Loucy (cell line): ENCODE measurements around the gene LRP1-AS.

Experiments
- H2AFZ ChIP-seq: fragments of 200-600 bp; sonication (generic); 2 replicates; pipeline ENCODE4 v1.6.0; 2016; ENCODE audit warnings: antibody characterized with exemption, mild to moderate bottlenecking, low read length, moderate library complexity
- H3F3A ChIP-seq: fragments of 200-600 bp; 2 replicates; pipeline ENCODE4 v1.6.0; 2016; ENCODE audit warnings: antibody characterized with exemption, low read depth, mild to moderate bottlenecking
- H3K27me3 ChIP-seq: fragments of 200-600 bp; sonication (generic); 2 replicates; pipeline ENCODE4 v1.6.1; 2014; ENCODE audit warnings: low read length, mild to moderate bottlenecking; ENCODE audit not compliant: insufficient read depth, poor library complexity, severe bottlenecking
- H3K36me3 ChIP-seq: fragments of 200-600 bp; sonication (generic); 2 replicates; pipeline ENCODE4 v1.6.1; 2016; ENCODE audit warnings: low read length; ENCODE audit not compliant: insufficient read depth
- H3K4me1 ChIP-seq: fragments of 200-600 bp; sonication (generic); 2 replicates; pipeline ENCODE4 v1.5.1; 2014; ENCODE audit warnings: low read length, mild to moderate bottlenecking; ENCODE audit not compliant: insufficient read depth, poor library complexity, severe bottlenecking
- H3K4me2 ChIP-seq: fragments of 200-600 bp; sonication (generic); 2 replicates; pipeline ENCODE4 v1.6.0; 2014; ENCODE audit warnings: antibody characterized with exemption, low read length, low read depth, mild to moderate bottlenecking; ENCODE audit not compliant: poor library complexity, severe bottlenecking
- H3K4me3 ChIP-seq: fragments of 200-600 bp; sonication (generic); 2 replicates; pipeline ENCODE4 v1.5.1; 2014; ENCODE audit warnings: low read length, mild to moderate bottlenecking, mixed read lengths; ENCODE audit not compliant: poor library complexity, severe bottlenecking
- H3K79me2 ChIP-seq: fragments of 200-600 bp; sonication (generic); 2 replicates; pipeline ENCODE4 v1.6.1; 2014; ENCODE audit warnings: low read length; ENCODE audit not compliant: insufficient read depth
- H3K9ac ChIP-seq: fragments of 200-600 bp; sonication (generic); 2 replicates; pipeline ENCODE4 v1.6.0; 2014; ENCODE audit warnings: mild to moderate bottlenecking, low read depth, low read length, moderate library complexity; ENCODE audit not compliant: poor library complexity, severe bottlenecking
- H3K9me2 ChIP-seq: fragments of 200-600 bp; sonication (generic); replicated peaks from 2 replicates; pipeline ENCODE4 v1.6.1; 2016; ENCODE audit warnings: low read depth, low read length, mixed read lengths
- H3K9me3 ChIP-seq: fragments of 200-600 bp; sonication (generic); 2 replicates; pipeline ENCODE4 v1.6.1; 2014; ENCODE audit warnings: mild to moderate bottlenecking, antibody characterized with exemption, low read length, low read depth; ENCODE audit not compliant: insufficient read depth
- H4K20me1 ChIP-seq: fragments of 200-600 bp; sonication (generic); 2 replicates; pipeline ENCODE4 v1.6.0; 2014; ENCODE audit warnings: antibody characterized with exemption, low read length, mild to moderate bottlenecking; ENCODE audit not compliant: insufficient read depth, poor library complexity, severe bottlenecking
- EZH2phosphoT487 ChIP-seq: fragments of 200-600 bp; IDR thresholded peaks from 2 replicates; pipeline ENCODE4 v1.6.1; 2018; ENCODE audit warnings: antibody characterized with exemption, mild to moderate bottlenecking, moderate library complexity, borderline replicate concordance
- TF ChIP-seq, protein P1 (sequence below): fragments of 200-600 bp; sonication (generic); conservative IDR thresholded peaks from 2 replicates; pipeline ENCODE4 v1.5.1; 2014; ENCODE audit warnings: mild to moderate bottlenecking, antibody characterized with exemption, low read length

The LRP1-AS gene

GRCh38 chr12:57146961-57147944 is at the start of gene LRP1-AS:
LRP1-AS (minus strand) TSS chr12:57147619.
- H3K79me2 ChIP-seq, result no peaks in the 10 kb centered on the region
- H3K9me3 ChIP-seq, result no peaks in the 10 kb centered on the region
- peak within 1 kb of the TSS; percentile 11 for H3K4me2 ChIP-seq
- H3K27me3 ChIP-seq, result no peaks in the 10 kb centered on the region
- H3F3A ChIP-seq, result no peaks in the 10 kb centered on the region
- no peak for TF ChIP-seq EZH2phosphoT487
- TF ChIP-seq, protein P1, sequence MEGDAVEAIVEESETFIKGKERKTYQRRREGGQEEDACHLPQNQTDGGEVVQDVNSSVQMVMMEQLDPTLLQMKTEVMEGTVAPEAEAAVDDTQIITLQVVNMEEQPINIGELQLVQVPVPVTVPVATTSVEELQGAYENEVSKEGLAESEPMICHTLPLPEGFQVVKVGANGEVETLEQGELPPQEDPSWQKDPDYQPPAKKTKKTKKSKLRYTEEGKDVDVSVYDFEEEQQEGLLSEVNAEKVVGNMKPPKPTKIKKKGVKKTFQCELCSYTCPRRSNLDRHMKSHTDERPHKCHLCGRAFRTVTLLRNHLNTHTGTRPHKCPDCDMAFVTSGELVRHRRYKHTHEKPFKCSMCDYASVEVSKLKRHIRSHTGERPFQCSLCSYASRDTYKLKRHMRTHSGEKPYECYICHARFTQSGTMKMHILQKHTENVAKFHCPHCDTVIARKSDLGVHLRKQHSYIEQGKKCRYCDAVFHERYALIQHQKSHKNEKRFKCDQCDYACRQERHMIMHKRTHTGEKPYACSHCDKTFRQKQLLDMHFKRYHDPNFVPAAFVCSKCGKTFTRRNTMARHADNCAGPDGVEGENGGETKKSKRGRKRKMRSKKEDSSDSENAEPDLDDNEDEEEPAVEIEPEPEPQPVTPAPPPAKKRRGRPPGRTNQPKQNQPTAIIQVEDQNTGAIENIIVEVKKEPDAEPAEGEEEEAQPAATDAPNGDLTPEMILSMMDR, result no peak
- H4K20me1 ChIP-seq, result no peaks in the 10 kb centered on the region
- no peaks in the 10 kb centered on the region for H3K36me3 ChIP-seq
- H3K4me3 ChIP-seq, result no peak within 1 kb of the TSS
- peak within 1 kb of the TSS; percentile 19 for H3K9ac ChIP-seq
- no peak within 1 kb of the TSS for H2AFZ ChIP-seq
- no peaks in the 10 kb centered on the region for H3K9me2 ChIP-seq
- peaks cover 27% of the 10 kb centered on the region for H3K4me1 ChIP-seq

- H4K20me1 ChIP-seq, result no peaks in the 10 kb centered on the region
- no peaks in the 10 kb centered on the region for H3K9me3 ChIP-seq
- TF ChIP-seq, protein P1, result no peak
- no peak for TF ChIP-seq EZH2phosphoT487
- H3K36me3 ChIP-seq, result no peaks in the 10 kb centered on the region; the same call in 1 of the 2 replicates
- no peaks in the 10 kb centered on the region for H3F3A ChIP-seq
- no peak overlapping the region for H2AFZ ChIP-seq
- no peak overlapping the region for H3K4me3 ChIP-seq
- H3K4me1 ChIP-seq, result peaks cover 17% of the 10 kb centered on the region
- no peaks in the 10 kb centered on the region for H3K79me2 ChIP-seq
- no peak overlapping the region for H3K4me2 ChIP-seq
- no peaks in the 10 kb centered on the region for H3K27me3 ChIP-seq
- H3K9ac ChIP-seq, result no peak overlapping the region
- H3K9me2 ChIP-seq, result no peaks in the 10 kb centered on the region
Observed at GRCh38 chr12:57196956-57197355, 49.5 kb upstream of the LRP1-AS start.

GRCh38 chr12:57196439-57196838 is 49.0 kb upstream of the LRP1-AS start:
- no peaks in the 10 kb centered on the region for H3K27me3 ChIP-seq

More at GRCh38 chr12:57196439-57196838, 49.0 kb upstream of the LRP1-AS start:
- Histone ChIP-seq H2AFZ (no peak overlapping the region; the same call in 1 of the 2 replicates), H3K9ac (peak overlapping the region; percentile 46), H3K4me1 (peaks cover 17% of the 10 kb centered on the region), H3K79me2 (no peaks in the 10 kb centered on the region), H4K20me1 (no peaks in the 10 kb centered on the region), H3K9me3 (no peaks in the 10 kb centered on the region), H3K4me2 (peak overlapping the region; percentile 62), H3F3A (no peaks in the 10 kb centered on the region), H3K9me2 (no peaks in the 10 kb centered on the region), H3K4me3 (peak overlapping the region; percentile 40), H3K36me3 (no peaks in the 10 kb centered on the region; the same call in 1 of the 2 replicates)
- TF ChIP-seq, protein P1, result no peak
- no peak for TF ChIP-seq EZH2phosphoT487
